ENCODE results near the gene PLEKHA7. TPM values are rescaled to one million over a fixed set of nuclear protein-coding genes. Genes with fewer than 3 reads are reported as not detected.

PLEKHA7 gene
- total and polyA plus RNA-seq, 2 of the 8 experiments (the other 6 are each of a cell fraction or from before 2014, with no cell fraction given), result 11.4 to 25.6 TPM

GRCh38 chr11:16977136-16977993 lies 36.8 kb downstream of the PLEKHA7 start:
- Histone ChIP-seq H2AK5ac (ENCODE audit: low read depth, low read length) (no peak overlapping the region), H3K4me1 (replicated peaks in 1 of 4; ENCODE audit: control insufficient read depth in 3 of 4, insufficient read depth in 4 of 4, low read length in 3 of 4) (peaks cover 3 to 30% (median 17%) of the 10 kb centered on the region in 4 experiments), H3K79me2 (ENCODE audit: control insufficient read depth in 1 of 2, insufficient read depth in 2 of 2, low read length in 2 of 2) (peaks cover 0 to 29% of the 10 kb centered on the region in 2 experiments; a peak in 2 of 4 replicates), H3K23me2 (ENCODE audit: low read depth, low read length) (no peaks in the 10 kb centered on the region), H3K27ac (ENCODE audit: low read depth, low read length) (no peak overlapping the region), H3K4me3 (ENCODE audit: extremely low read depth in 1 of 4, insufficient read depth in 2 of 4, low read depth in 3 of 4, low read length in 4 of 4) (no peak overlapping the region), H3K4me2 (ENCODE audit: insufficient read depth in 1 of 2, low read depth in 2 of 2, low read length in 2 of 2) (peak overlapping the region; percentile 0 to 9; a peak in 2 of 4 replicates), H4K8ac (ENCODE audit: extremely low read depth, insufficient read depth, low read length) (no peak overlapping the region), H3K14ac (ENCODE audit: insufficient read length) (no peak overlapping the region), H2BK20ac (ENCODE audit: low read length) (no peak overlapping the region), H3K18ac (ENCODE audit: extremely low read depth, low read length) (0 out of 2 replicates have a peak overlapping the region, but pooled peaks have one; percentile 43), H3K79me1 (ENCODE audit: low read depth, low read length) (peaks cover 7% of the 10 kb centered on the region; the same call in 1 of the 2 replicates), H4K5ac (ENCODE audit: insufficient read length, low read depth, low read length) (peak overlapping the region; percentile 25), H3K4ac (replicated peaks; ENCODE audit: insufficient read length, low read depth, low read length) (no peak overlapping the region), H3K27me3 (replicated peaks in 1 of 4; ENCODE audit: control insufficient read depth in 3 of 4, extremely low read depth in 1 of 4, insufficient read depth in 3 of 4, low read length in 3 of 4) (no peaks in the 10 kb centered on the region), H3K9me3 (ENCODE audit: insufficient read depth in 2 of 2, low read depth in 1 of 2, low read length in 1 of 2) (no peaks in the 10 kb centered on the region), H4K91ac (replicated peaks; ENCODE audit: insufficient read length, low read length) (no peak overlapping the region), H3K9ac (replicated peaks in 1 of 4; ENCODE audit: extremely low read depth in 1 of 4, low read depth in 3 of 4, low read length in 3 of 4) (no peak overlapping the region), H2AFZ (ENCODE audit: low read length) (no peak overlapping the region), H2BK5ac (ENCODE audit: low read depth, low read length) (no peak overlapping the region), H3K56ac (replicated peaks; ENCODE audit: insufficient read length, low read depth, low read length) (no peak overlapping the region), H2BK120ac (replicated peaks; ENCODE audit: low read depth, low read length) (no peak overlapping the region), H2BK15ac (ENCODE audit: low read length) (no peak overlapping the region), H4K20me1 (replicated peaks in 1 of 2; ENCODE audit: control insufficient read depth in 1 of 2, insufficient read depth in 2 of 2, low read length in 2 of 2) (peaks cover 0 to 5% of the 10 kb centered on the region in 2 experiments), H3K23ac (ENCODE audit: insufficient read length) (no peak overlapping the region), H2BK12ac (ENCODE audit: low read depth, low read length) (no peak overlapping the region), H3K36me3 (ENCODE audit: control insufficient read depth in 2 of 4, insufficient read depth in 4 of 4, low read length in 3 of 4) (no peaks in the 10 kb centered on the region)
- CTCF ChIA-PET (ENCODE audit: partially characterized antibody), result interaction anchor here (1.0 to 1.8 kb wide), 5 partner anchors 17 to 86 kb away, joined by 3 to 5 read pairs (median 3); partner anchors contain the start of gene PLEKHA7
- POLR2A ChIA-PET (ENCODE audit: partially characterized antibody), result interaction anchor here (0.9 to 1.5 kb wide), 2 partner anchors 12 to 100 kb away, joined by 3 to 5 read pairs; partner anchors contain the start of gene RPS13
- whole genome bisulfite sequencing, 2 experiments (ENCODE audit: extremely low coverage in 1 of 2, insufficient coverage in 1 of 2, insufficient read length in 1 of 2, insufficient replicate concordance in 2 of 2, low coverage in 1 of 2, low lambda C conversion rate in 2 of 2, missing lambda C conversion rate in 1 of 2), result 79% methylated on average over 7 of the region's 7 CpGs; no CpG with 5 or more reads in 1 of the 2 experiments
- TF ChIP-seq KDM1A (IDR thresholded peaks at IDR 0.05; ENCODE audit: borderline replicate concordance, low read length) (peak; percentile 84; the same call in 1 of the 2 replicates), HDAC2 (IDR thresholded peaks at IDR 0.05; ENCODE audit: borderline replicate concordance in 1 of 2, low read depth in 2 of 2, low read length in 2 of 2) (0 out of 4 replicates have a peak, but pooled peaks of 1 of the 2 experiments have one; percentile 79)
- TF ChIP-seq, protein P1, sequence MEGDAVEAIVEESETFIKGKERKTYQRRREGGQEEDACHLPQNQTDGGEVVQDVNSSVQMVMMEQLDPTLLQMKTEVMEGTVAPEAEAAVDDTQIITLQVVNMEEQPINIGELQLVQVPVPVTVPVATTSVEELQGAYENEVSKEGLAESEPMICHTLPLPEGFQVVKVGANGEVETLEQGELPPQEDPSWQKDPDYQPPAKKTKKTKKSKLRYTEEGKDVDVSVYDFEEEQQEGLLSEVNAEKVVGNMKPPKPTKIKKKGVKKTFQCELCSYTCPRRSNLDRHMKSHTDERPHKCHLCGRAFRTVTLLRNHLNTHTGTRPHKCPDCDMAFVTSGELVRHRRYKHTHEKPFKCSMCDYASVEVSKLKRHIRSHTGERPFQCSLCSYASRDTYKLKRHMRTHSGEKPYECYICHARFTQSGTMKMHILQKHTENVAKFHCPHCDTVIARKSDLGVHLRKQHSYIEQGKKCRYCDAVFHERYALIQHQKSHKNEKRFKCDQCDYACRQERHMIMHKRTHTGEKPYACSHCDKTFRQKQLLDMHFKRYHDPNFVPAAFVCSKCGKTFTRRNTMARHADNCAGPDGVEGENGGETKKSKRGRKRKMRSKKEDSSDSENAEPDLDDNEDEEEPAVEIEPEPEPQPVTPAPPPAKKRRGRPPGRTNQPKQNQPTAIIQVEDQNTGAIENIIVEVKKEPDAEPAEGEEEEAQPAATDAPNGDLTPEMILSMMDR (IDR thresholded peaks at IDR 0.05; ENCODE audit: control extremely low read depth in 1 of 3, insufficient read depth in 1 of 3, low read depth in 1 of 3, low read length in 3 of 3), result no peak
- DNase-seq (ENCODE audit: low read depth in 1 of 2, low spot score in 2 of 2), result no peak
- FAIRE-seq, result no peak
